HL-60 (cell line): ENCODE results near the gene P2RY14.
"Not testable (repeated sequence)": the region's sequence is repeated elsewhere in the genome, so short reads cannot be mapped to it uniquely, and the experiment has no call there.

ENCODE experiments used
- DNase-seq, 2 experiments: peaks; one replicate each; pipeline ENCODE4 v3.0.0-alpha.2; 2010 to 2020; ENCODE audit warnings: low read depth in 1 of 2, low spot score in 1 of 2
- H3K27ac ChIP-seq: fragments of 250-450 bp; sonication (Bioruptor Pico); replicated peaks from 2 replicates; pipeline ENCODE4 v1.5.1; 2020; ENCODE audit warnings: mild to moderate bottlenecking, moderate library complexity
- H3K27me3 ChIP-seq: fragments of 250-450 bp; sonication (Bioruptor Pico); 2 replicates; pipeline ENCODE4 v1.5.1; 2021; ENCODE audit warnings: mild to moderate bottlenecking, moderate library complexity; ENCODE audit not compliant: insufficient read depth, poor library complexity, severe bottlenecking
- H3K4me3 ChIP-seq: replicated peaks from 2 replicates; pipeline ENCODE4 v1.5.1; 2011; ENCODE audit warnings: mild to moderate bottlenecking, control low read depth, low read length; ENCODE audit not compliant: insufficient read depth
- CTCF ChIP-seq: IDR thresholded peaks from one replicate; pipeline ENCODE4 v1.5.1; 2011; ENCODE audit warnings: low read length, control low read depth, inconsistent platforms; ENCODE audit not compliant: insufficient read depth
- GABPA ChIP-seq: IDR thresholded peaks from 2 replicates; pipeline ENCODE4 v1.6.1; 2012; ENCODE audit warnings: low read depth
- POLR2AphosphoS5 ChIP-seq: IDR thresholded peaks from 2 replicates; pipeline ENCODE4 v1.6.1; 2012; ENCODE audit warnings: low read depth
- REST ChIP-seq: IDR thresholded peaks from 2 replicates; pipeline ENCODE4 v1.6.1; 2012; ENCODE audit warnings: low read depth; ENCODE audit not compliant: insufficient replicate concordance
- SPI1 ChIP-seq: IDR thresholded peaks from 2 replicates; pipeline ENCODE4 v1.6.1; 2012; ENCODE audit warnings: low read depth, mild to moderate bottlenecking, borderline replicate concordance

The P2RY14 gene

GRCh38 chr3:151259664-151260063 is 18.7 kb downstream of the P2RY14 start:
- H3K4me3 ChIP-seq: no peak overlapping the region
- DNase-seq: no peak
- H3K27me3 ChIP-seq: no peaks in the 10 kb centered on the region
- TF ChIP-seq GABPA: no peak
- TF ChIP-seq SPI1: no peak
- no peak for TF ChIP-seq CTCF
- TF ChIP-seq REST: no peak
- no peak for TF ChIP-seq POLR2AphosphoS5
- H3K27ac ChIP-seq: no peak overlapping the region

GRCh38 chr3:151256749-151257148 is 21.6 kb downstream of the P2RY14 start:
- no peak for DNase-seq
- H3K27me3 ChIP-seq: no peaks in the 10 kb centered on the region
- TF ChIP-seq SPI1 (no peak), GABPA (no peak), CTCF (no peak), POLR2AphosphoS5 (no peak)
- no peak overlapping the region for H3K27ac ChIP-seq
- H3K4me3 ChIP-seq: no peak overlapping the region

GRCh38 chr3:151248772-151249337 is 29.5 kb downstream of the P2RY14 start:
- no peaks in the 10 kb centered on the region for H3K27me3 ChIP-seq
- no peak for DNase-seq
- H3K27ac ChIP-seq: no peak overlapping the region
- no peak overlapping the region for H3K4me3 ChIP-seq
- TF ChIP-seq REST: no peak
- TF ChIP-seq GABPA: no peak
- no peak for TF ChIP-seq POLR2AphosphoS5
- TF ChIP-seq CTCF: no peak
- no peak for TF ChIP-seq SPI1

- not testable (repeated sequence) for H3K27me3 ChIP-seq, DNase-seq, H3K4me3 ChIP-seq, H3K27ac ChIP-seq
Measured at GRCh38 chr3:151242006-151242405, 36.3 kb downstream of the P2RY14 start.
